K562 (cell line): Measurements from ENCODE around the gene GADD45GIP1. TPM values are rescaled to one million over a fixed set of nuclear protein-coding genes. Genes with fewer than 3 reads are reported as not detected.
A peak's percentile ranks its signal among the peaks of the same experiment; 100 is the strongest.

ENCODE experiments used
- ARID4B ChIP-seq: sonication (generic); formaldehyde crosslinking; IDR thresholded peaks from 2 replicates; pipeline ENCODE4 v1.8.0; 2022; ENCODE audit warnings: mild to moderate bottlenecking, missing genetic modification reagents
- KDM5B ChIP-seq: fragments of 200-600 bp; sonication (generic); IDR thresholded peaks from 2 replicates; pipeline ENCODE4 v1.6.1; 2012; ENCODE audit warnings: low read depth, mild to moderate bottlenecking, moderate library complexity, low read length, control low read depth, inconsistent platforms; ENCODE audit not compliant: insufficient replicate concordance
- MNT ChIP-seq, 2 experiments: fragments of 450-650 bp; conservative IDR thresholded peaks; 2 replicates each; pipeline ENCODE4 v1.6.1; 2017; ENCODE audit warnings: mild to moderate bottlenecking in 2 of 2, moderate library complexity in 2 of 2
- REST ChIP-seq, 2 experiments: fragments of 450-650 bp; formaldehyde crosslinking in 1 of 2; IDR thresholded peaks; 2 replicates each; pipeline versions ENCODE4 v1.4.0 to v1.6.1; 2014 to 2020; ENCODE audit warnings: mild to moderate bottlenecking in 2 of 2, borderline replicate concordance in 1 of 2, low read depth in 1 of 2
- ZBTB49 ChIP-seq: sonication (generic); formaldehyde crosslinking; IDR thresholded peaks from 2 replicates; pipeline ENCODE4 v1.8.0; 2022; ENCODE audit warnings: missing genetic modification reagents, mild to moderate bottlenecking, borderline replicate concordance
- polyA plus RNA-seq, 8 experiments: library from polyadenylated mRNA; depleted of rRNA in 4 of 8; stranded (reverse) in 5 of 8; unstranded in 3 of 8; fragments of >200 nt; fragmentation: Nextera tagmentation in 2 of 8; fragmentation: Illumina TruSeq in 1 of 8; extraction: Ambion mirVana in 2 of 8; extraction: Trizol in 1 of 8; gene quantifications; 2 replicates each; pipeline versions ENCODE4 v1.2.1 to v1.2.3, GENCODE V29; 2011 to 2014; ENCODE audit warnings: inconsistent platforms in 1 of 8, missing spikeins in 1 of 8
- total RNA-seq, 7 experiments: library from RNA; depleted of rRNA in 6 of 7; stranded (reverse); fragments of >200 nt in 6 of 7; fragmentation: Illumina TruSeq in 2 of 7; extraction: Trizol in 2 of 7; gene quantifications; 2 replicates each; pipeline versions ENCODE4 v1.2.1 to v1.2.3, GENCODE V29; 2011 to 2021; ENCODE audit warnings: low replicate concordance in 1 of 7

The GADD45GIP1 gene
- total and polyA plus RNA-seq, 9 of the 15 experiments (the other 6 are each of a cell fraction or from before 2014, with no cell fraction given), result 5.1 to 161 (median 29.2) TPM

GRCh38 chr19:12938779-12939601 lies 18.0 kb downstream of the GADD45GIP1 start (continued):
- 0 out of 2 replicates have a peak, but pooled peaks have one; percentile 33 for TF ChIP-seq ZBTB49 (CRISPR knock-in tag)
- no peak for TF ChIP-seq REST (IDR thresholded peaks at IDR 0.05; ENCODE audit: borderline replicate concordance)
- TF ChIP-seq REST (CRISPR knock-in tag; IDR thresholded peaks at IDR 0.05; ENCODE audit: low read depth), result no peak
- TF ChIP-seq KDM5B, result peak; percentile 19
- peak; percentile 92 for TF ChIP-seq ARID4B (CRISPR knock-in tag)
- TF ChIP-seq MNT (conservative IDR thresholded peaks at IDR 0.05), result 0 out of 4 replicates have a peak, but pooled peaks of 1 of the 2 experiments have one; percentile 50
